Activated CD4-positive, alpha-beta memory T cell treated with anti-CD3 and anti-CD28 coated beads, Interleukin-2, amount 10 ng/mL, durations not matched to agents 7 days and 5 days (primary cell): ENCODE measurements around the gene COX7A2L. TPM values are rescaled to one million over a fixed set of nuclear protein-coding genes. Genes with fewer than 3 reads are reported as not detected.
"Not testable (repeated sequence)": the region's sequence is repeated elsewhere in the genome, so short reads cannot be mapped to it uniquely, and the experiment has no call there.

Experiments
- CTCF ChIA-PET: fragments of 350-600 bp; sonication (Branson Sonifier 250); formaldehyde crosslinking; loops from one replicate; lab custom pipeline; 2021; ENCODE audit warnings: antibody characterized with exemption, inconsistent platforms; lab: Charles Lee
- POLR2A ChIA-PET: fragments of 350-600 bp; sonication (Branson Sonifier 250); formaldehyde crosslinking; loops from one replicate; lab custom pipeline; 2021; ENCODE audit warnings: antibody characterized with exemption; lab: Charles Lee
- DNase-seq: peaks from one replicate; pipeline ENCODE4 v3.0.0-alpha.2; 2020
- H3K27ac Mint-ChIP-seq: one replicate; pipeline ENCODE4 v1.8.0; 2021; ENCODE audit warnings: mild to moderate bottlenecking, mixed read lengths
- H3K27me3 Mint-ChIP-seq: one replicate; pipeline ENCODE4 v1.8.0; 2021; ENCODE audit warnings: mixed read lengths
- H3K36me3 Mint-ChIP-seq: one replicate; pipeline ENCODE4 v1.8.0; 2021; ENCODE audit warnings: low read depth, mixed read lengths
- H3K4me1 Mint-ChIP-seq: one replicate; pipeline ENCODE4 v1.8.0; 2021; ENCODE audit warnings: mixed read lengths
- H3K4me3 Mint-ChIP-seq: one replicate; pipeline ENCODE4 v1.8.0; 2021; ENCODE audit warnings: mild to moderate bottlenecking, mixed read lengths
- H3K9me3 Mint-ChIP-seq: one replicate; pipeline ENCODE4 v1.8.0; 2021; ENCODE audit warnings: mixed read lengths
- total RNA-seq, 2 experiments: library from RNA; stranded (reverse); gene quantifications; one replicate each; pipeline ENCODE4 v1.2.3, GENCODE V29; 2021

The COX7A2L gene
- total RNA-seq, 2 experiments from 2014 or later: 102 TPM

DNA sequence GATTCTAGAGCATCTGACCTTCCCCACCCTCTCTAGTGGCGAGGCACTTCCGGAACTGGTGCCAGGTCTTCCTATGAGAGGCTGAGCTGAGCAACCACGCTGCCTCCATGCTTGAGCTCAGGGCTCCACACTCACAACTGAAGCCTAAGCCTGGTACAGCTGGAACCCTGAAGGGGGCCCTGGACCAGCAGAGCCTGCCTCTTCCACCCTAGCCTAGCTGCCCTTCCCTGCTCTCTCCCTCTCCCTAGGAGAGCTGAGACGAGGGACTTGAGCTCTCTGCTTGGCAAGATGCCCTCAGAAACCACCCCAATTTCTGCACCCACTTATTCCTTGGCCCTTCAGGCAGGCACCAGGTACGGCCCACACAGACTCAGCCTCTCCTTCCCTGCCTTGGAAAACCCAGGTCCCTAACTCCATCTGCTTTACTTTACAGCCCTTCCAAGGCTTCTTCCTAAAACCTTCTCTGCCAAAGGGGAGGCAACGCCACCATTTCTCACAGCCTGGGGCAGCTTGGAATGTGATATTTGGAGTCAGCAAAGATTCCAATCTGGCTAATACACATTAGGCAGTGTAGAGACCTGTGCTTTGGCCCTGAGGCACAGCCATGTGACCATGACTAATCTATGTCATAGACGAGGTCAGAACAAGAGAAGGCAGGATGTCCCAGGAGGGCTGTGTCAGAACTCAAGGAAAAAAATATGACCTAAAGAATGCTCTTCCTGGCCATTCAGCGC lies 18.8 kb downstream of the COX7A2L start:
- POLR2A ChIA-PET: interaction anchor here (1.3 kb wide), 2 partner anchors 18 to 20 kb away, joined by 4 to 6 read pairs; no protein-coding TSS in a partner anchor
- CTCF ChIA-PET: no interaction called here
- Mint-ChIP-seq H3K27ac (peak overlapping the region; percentile 73), H3K4me1 (peaks cover 21% of the 10 kb centered on the region), H3K4me3 (no peak overlapping the region), H3K9me3 (no peaks in the 10 kb centered on the region), H3K36me3 (peaks cover 73% of the 10 kb centered on the region), H3K27me3 (no peaks in the 10 kb centered on the region)
- no peak for DNase-seq

DNA sequence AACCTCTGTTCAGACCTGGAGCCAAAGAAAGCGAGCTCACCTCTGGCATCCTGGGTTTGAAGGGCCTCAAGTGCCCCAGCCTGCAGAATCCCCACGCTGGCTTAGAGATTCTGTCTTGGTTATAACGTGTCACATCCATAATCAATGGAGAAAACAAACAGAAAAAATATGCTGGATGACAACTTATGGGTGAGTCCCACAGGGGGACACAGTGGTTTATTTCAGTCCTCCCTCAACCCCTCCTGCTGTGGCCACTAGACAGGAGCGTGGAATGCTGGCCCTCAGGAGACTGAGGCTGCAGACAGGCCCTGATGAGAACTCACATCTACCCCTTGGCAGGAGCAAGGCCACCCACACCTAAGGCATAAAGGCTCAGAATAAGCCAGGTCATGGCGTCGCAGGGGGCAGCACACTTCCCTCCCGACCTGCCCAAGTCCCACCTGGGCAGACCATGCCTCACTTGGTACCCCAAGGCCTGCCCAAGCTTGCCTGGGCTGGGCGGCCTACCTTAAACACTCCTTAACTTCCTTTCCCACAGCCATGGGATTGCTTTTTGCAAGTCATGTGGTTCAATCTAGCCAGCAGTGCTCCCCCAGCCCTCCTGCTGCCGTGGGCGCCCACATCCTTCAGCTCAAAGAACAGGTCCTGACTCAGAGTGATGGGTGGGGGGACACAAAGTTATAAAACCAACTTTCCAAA lies 19.9 kb downstream of the COX7A2L start:
- Mint-ChIP-seq H3K36me3 (peaks cover 79% of the 10 kb centered on the region), H3K4me3 (no peak overlapping the region), H3K27ac (peak overlapping the region; percentile 13), H3K9me3 (peaks cover 1% of the 10 kb centered on the region), H3K27me3 (no peaks in the 10 kb centered on the region), H3K4me1 (peaks cover 21% of the 10 kb centered on the region)
- ChIA-PET POLR2A (interaction anchor here (1.3 kb wide), 2 partner anchors 19 to 21 kb away, joined by 4 to 6 read pairs; no protein-coding TSS in a partner anchor), CTCF (no interaction called here)
- no peak for DNase-seq

DNA sequence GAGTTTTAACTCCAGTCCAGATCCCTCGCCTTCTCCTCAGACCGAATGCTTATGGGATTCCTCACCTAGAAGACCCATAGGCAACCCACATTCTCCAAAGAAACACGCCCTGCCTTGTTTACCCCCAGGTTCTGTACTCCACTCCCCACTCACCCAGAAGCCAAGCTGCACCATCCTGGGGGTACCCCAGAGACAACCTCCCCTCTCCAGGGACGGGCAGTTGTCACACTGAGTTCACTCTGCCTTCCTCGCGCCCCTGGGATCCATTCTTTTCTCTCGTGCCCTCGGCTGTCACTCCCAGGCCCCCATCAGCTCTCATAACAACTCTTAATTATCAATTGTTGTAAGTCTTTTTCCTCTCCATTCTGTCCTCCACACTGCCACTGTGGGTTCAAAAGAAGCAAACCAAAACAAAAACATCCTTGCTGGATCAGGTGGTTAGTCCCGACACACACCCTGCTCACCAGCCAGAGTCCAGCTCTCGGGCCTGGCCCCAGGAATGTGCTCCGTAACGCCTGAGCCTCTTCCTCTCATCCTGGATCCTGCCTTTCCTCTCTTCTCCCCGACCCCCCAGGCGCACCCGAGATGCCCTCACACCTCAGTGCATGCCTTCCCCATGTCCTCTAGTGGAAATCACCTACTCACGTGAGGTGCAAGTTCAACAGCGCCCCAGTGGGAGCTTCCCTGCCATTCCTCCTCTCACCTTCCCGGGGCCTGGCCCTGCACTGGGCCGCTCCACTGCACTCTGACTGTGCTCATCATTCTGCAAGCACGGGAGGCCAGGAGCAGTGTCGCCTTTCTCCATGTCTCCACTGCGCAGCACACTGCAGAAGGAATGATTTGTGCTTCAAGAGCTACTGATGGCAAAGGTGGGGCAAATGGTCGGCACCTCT lies 20.7 kb downstream of the COX7A2L start:
- H3K27ac Mint-ChIP-seq: no peak overlapping the region
- CTCF ChIA-PET: interaction anchor here (1.5 kb wide), 1 partner anchor 10 kb away, joined by 3 read pairs; no protein-coding TSS in a partner anchor
- H3K9me3 Mint-ChIP-seq: peaks cover 2% of the 10 kb centered on the region
- DNase-seq: no peak
- H3K27me3 Mint-ChIP-seq: no peaks in the 10 kb centered on the region
- H3K36me3 Mint-ChIP-seq: peaks cover 79% of the 10 kb centered on the region
- POLR2A ChIA-PET: interaction anchor here (1.3 kb wide), 1 partner anchor 20 kb away, joined by 4 read pairs; no protein-coding TSS in a partner anchor
- peaks cover 21% of the 10 kb centered on the region for H3K4me1 Mint-ChIP-seq
- H3K4me3 Mint-ChIP-seq: no peak overlapping the region

DNA sequence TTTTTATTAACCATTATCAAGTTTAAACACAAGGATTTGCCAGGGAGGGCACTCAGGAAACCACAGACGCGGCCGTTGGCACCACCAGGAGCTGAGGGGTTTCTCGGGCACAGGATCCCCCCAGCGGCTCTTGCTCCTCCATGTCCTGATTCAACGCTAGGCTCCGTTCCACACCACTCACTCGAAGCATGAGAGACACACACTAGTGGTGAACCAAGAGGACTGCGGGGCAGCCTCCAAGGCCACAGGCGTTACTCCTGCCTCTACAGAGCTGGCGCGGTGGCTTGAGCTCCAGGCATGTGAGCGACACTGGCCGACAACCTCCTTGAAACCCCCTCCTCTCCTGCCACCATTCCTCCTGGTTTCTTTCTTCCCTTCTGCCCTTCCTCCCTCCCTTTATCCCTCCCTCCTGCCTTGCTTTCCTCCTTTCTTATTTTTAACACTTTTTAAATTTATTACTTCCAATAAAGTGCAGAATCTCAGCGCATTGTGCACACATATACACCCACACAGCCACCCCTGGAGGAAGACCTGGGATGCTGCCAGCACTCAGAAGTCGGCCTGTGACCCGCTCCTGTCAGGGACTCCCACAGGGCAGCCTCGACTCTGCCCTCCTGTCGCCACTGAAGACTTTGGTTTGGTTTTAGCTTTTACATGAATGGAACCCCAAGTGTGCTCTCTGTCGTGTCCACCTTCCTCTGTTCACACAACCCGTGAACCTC lies 21.7 kb downstream of the COX7A2L start:
- CTCF ChIA-PET: interaction anchor here (0.6 to 1.5 kb wide), 3 partner anchors 9 to 30 kb away, joined by 3 to 4 read pairs (median 3); no protein-coding TSS in a partner anchor
- Mint-ChIP-seq H3K27ac (no peak overlapping the region), H3K9me3 (peaks cover 2% of the 10 kb centered on the region), H3K27me3 (no peaks in the 10 kb centered on the region), H3K4me1 (peaks cover 21% of the 10 kb centered on the region), H3K4me3 (no peak overlapping the region), H3K36me3 (peaks cover 79% of the 10 kb centered on the region)
- DNase-seq: no peak
- POLR2A ChIA-PET: interaction anchor here (1.5 kb wide), 1 partner anchor 11 kb away, joined by 5 read pairs; no protein-coding TSS in a partner anchor

DNA sequence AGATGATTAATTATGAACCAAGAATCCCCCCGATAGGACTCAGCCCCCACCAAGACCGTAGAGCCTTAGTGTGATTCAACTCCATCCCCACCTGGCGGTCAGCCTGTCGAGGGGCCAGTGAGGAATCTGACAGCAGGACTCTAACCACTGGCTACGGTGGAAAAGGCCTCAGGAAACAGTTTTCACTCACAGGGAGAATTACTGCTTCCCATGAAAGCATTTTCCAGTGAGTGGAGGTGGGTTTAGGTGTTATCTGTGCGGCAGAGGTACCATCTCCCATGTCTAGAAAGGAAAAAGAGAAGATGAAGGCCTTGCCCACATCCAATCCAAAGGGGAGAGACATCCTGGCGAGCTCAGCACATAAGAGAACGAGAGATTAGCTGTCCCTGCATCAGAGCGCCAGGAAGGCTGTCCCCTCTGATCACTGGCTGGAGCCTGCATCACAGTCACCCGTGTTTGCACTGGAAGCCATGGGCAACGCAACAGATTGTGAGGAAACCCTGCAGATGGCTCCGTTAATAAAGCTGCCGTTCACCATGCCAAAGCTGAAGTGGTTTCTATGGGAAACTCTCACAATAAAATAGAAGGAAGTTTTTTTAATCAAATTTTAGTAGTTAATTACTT lies 22.3 kb downstream of the COX7A2L start:
- peaks cover 21% of the 10 kb centered on the region for H3K4me1 Mint-ChIP-seq
- peaks cover 82% of the 10 kb centered on the region for H3K36me3 Mint-ChIP-seq
- no peak overlapping the region for H3K27ac Mint-ChIP-seq
- POLR2A ChIA-PET: interaction anchor here (1.5 kb wide), 1 partner anchor 10 kb away, joined by 5 read pairs; no protein-coding TSS in a partner anchor
- H3K27me3 Mint-ChIP-seq: no peaks in the 10 kb centered on the region
- H3K9me3 Mint-ChIP-seq: peaks cover 2% of the 10 kb centered on the region
- DNase-seq: no peak
- no peak overlapping the region for H3K4me3 Mint-ChIP-seq
- CTCF ChIA-PET: interaction anchor here (1.5 kb wide), 1 partner anchor 10 kb away, joined by 3 read pairs; no protein-coding TSS in a partner anchor

DNA sequence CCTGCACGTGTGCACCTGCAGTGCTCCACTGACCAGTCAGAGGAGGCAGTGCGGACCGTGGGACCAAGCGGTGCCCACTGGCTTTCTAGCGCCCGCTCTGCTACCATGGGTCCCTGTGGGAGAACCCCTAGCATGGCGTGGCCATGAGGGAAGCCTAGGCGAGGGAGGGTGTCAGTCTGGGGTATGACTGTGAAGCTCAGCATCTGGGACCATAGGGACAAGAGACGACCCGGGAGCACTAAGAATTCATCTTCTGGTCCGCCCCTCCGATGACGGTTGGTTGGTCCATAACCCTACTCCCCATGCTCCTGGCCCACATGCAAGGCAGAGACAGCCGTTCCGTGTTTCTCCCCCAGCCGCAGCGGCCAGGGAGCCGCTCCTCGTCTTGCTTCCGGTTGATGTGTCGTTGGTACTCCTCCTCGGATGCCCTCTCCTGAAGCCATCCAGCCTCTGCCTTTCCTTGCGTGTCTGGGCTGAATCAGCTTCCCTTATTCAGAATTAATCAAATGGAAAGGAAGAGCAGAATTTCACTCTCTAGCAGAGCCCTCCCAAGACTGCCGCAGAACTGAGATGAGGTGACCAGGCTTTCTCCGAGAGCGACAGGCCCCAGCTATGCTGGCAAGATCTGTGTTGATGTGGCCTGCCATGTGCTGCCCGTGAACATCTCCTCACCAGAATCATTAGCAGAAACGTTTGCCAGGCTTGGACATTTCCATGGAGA lies 23.0 kb downstream of the COX7A2L start:
- CTCF ChIA-PET: interaction anchor here (1.5 kb wide), 1 partner anchor 9 kb away, joined by 3 read pairs; no protein-coding TSS in a partner anchor

DNA sequence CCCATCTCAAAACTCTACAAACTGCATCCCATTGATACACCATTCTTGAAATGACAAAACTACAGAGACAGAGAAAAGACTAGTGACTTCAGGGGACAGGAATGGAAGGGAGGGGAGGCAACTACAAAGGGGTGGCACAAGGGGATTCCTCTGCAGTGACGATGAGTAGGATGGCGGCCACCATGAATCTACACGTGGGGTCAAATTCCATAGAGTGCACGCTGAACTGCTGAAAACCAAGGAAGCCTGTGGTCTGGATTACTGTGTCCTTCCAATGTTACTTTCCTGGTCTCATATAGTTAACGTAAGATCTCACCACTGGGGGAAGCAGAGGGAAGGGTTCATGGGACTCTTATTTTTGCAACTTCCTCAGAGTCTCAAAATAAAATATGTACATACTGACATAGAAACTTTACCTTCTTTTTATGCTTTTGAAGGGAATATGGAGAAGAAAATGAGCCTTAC lies 23.6 kb downstream of the COX7A2L start:
- Mint-ChIP-seq H3K27ac (no peak overlapping the region), H3K9me3 (peaks cover 2% of the 10 kb centered on the region), H3K27me3 (no peaks in the 10 kb centered on the region), H3K4me1 (peaks cover 11% of the 10 kb centered on the region), H3K36me3 (peaks cover 83% of the 10 kb centered on the region), H3K4me3 (no peak overlapping the region)
- CTCF ChIA-PET: no interaction called here
- POLR2A ChIA-PET: no interaction called here
- no peak for DNase-seq

More for the DNA sequence above, 23.0 kb downstream of the COX7A2L start:
- Mint-ChIP-seq H3K27ac (no peak overlapping the region), H3K4me1 (peaks cover 17% of the 10 kb centered on the region), H3K27me3 (no peaks in the 10 kb centered on the region), H3K36me3 (peaks cover 82% of the 10 kb centered on the region), H3K4me3 (no peak overlapping the region), H3K9me3 (peaks cover 2% of the 10 kb centered on the region)
- POLR2A ChIA-PET: interaction anchor here (1.5 kb wide), 1 partner anchor 9 kb away, joined by 5 read pairs; no protein-coding TSS in a partner anchor
- no peak for DNase-seq

DNA sequence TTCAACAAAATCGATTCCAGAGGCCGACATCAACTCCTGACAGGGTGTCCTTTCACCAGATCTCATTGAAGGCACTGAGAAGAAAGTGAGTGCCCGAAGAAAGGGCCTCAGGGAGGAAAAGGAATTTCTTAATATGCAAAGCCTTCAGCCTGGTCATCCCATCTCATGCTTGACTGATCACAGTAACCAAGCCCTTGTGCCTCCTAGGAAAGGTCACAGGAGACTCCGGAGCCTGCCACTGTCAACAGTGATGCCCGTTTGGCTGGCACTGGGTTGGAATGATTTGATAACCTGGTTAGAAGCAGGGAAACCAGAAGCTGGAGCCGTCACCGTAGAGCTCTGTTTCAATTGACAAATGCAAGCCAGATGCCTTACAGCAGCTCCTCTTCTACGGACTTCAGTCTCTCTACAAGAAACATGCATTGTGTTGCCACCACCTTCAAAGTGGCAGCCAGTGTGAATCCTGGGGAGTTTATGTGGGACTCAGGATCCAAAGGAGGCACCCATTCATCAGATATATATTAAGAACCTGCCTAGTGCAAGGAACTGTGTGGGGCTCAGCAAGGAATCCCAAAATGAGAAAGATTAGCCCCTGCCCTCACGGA lies 24.6 kb downstream of the COX7A2L start:
- POLR2A ChIA-PET: no interaction called here
- peaks cover 2% of the 10 kb centered on the region for H3K9me3 Mint-ChIP-seq

DNA sequence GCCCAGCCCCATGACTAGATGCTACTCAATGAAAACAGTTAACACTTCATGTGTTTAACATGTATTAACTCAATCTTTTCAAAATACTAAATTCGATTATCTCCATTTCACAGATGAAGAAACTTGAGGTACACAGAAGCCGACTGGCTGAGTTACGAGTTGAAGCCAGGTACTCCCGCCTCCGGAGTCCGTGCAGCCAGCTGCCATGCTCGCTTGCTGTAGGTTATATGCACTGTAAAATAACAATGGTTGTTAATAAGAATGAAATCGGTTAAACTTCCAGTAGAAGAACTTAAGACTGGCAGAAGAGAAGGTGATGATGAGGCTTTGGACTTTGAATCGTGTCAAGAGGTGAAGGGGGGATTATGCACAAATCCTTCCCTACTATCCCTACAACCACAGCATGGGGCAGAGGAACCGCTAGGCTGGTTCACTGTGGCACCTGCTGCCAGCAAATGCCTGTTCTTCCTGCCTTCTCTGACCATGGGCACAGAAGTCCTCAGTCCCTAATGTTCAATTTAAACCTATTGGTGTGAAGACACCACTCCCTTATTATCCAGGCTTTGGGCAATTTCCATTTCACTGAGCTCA lies 25.4 kb downstream of the COX7A2L start:
- no peaks in the 10 kb centered on the region for H3K4me1 Mint-ChIP-seq
- peaks cover 83% of the 10 kb centered on the region for H3K36me3 Mint-ChIP-seq
- no peak for DNase-seq
- H3K4me3 Mint-ChIP-seq: no peak overlapping the region
- CTCF ChIA-PET: interaction anchor here (0.6 to 1.1 kb wide), 2 partner anchors 9 to 239 kb away, joined by 3 read pairs; no protein-coding TSS in a partner anchor
- no peaks in the 10 kb centered on the region for H3K27me3 Mint-ChIP-seq
- H3K27ac Mint-ChIP-seq: no peak overlapping the region
- POLR2A ChIA-PET: no interaction called here
- H3K9me3 Mint-ChIP-seq: peaks cover 2% of the 10 kb centered on the region

More for the DNA sequence above, 24.6 kb downstream of the COX7A2L start:
- peaks cover 85% of the 10 kb centered on the region for H3K36me3 Mint-ChIP-seq
- CTCF ChIA-PET: interaction anchor here (1.1 kb wide), 1 partner anchor 240 kb away, joined by 3 read pairs; no protein-coding TSS in a partner anchor
- H3K27me3 Mint-ChIP-seq: no peaks in the 10 kb centered on the region
- peaks cover 2% of the 10 kb centered on the region for H3K4me1 Mint-ChIP-seq
- no peak overlapping the region for H3K4me3 Mint-ChIP-seq
- DNase-seq: no peak
- no peak overlapping the region for H3K27ac Mint-ChIP-seq

DNA sequence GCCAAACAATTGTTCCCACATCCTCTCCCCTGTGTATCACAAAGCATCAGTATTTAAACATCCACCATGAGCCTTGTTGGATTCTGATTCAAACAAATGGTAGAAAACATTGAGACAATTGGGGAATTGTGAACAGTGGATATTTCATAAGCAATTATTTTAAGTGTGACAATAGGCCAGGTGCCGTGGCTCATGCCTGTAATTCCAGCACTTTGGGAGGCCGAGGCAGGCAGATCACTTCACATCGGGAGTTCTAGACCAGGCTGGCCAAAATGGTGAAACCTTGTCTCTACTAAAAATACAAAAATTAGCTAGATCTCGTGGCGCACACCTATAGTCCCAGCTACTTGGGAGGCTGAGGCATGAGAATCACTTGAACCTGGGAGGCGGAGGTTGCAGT lies 26.2 kb downstream of the COX7A2L start:
- CTCF ChIA-PET, POLR2A ChIA-PET, H3K27ac Mint-ChIP-seq, H3K4me3 Mint-ChIP-seq, DNase-seq, H3K9me3 Mint-ChIP-seq, H3K27me3 Mint-ChIP-seq, H3K4me1 Mint-ChIP-seq: not testable (repeated sequence)
- H3K36me3 Mint-ChIP-seq: peaks cover 83% of the 10 kb centered on the region
